22Rv1 (cell line): Measurements from ENCODE around the gene ARF1.

Experiments used
- ZFX ChIP-seq: fragments of 450-650 bp; IDR thresholded peaks from 2 replicates; pipeline ENCODE4 v1.6.1; 2017; ENCODE audit warnings: antibody characterized with exemption, borderline replicate concordance
- TF ChIP-seq, protein P1 (sequence below): fragments of 450-650 bp; IDR thresholded peaks from 2 replicates; pipeline ENCODE4 v1.5.1; 2017; ENCODE audit warnings: mild to moderate bottlenecking

DNA sequence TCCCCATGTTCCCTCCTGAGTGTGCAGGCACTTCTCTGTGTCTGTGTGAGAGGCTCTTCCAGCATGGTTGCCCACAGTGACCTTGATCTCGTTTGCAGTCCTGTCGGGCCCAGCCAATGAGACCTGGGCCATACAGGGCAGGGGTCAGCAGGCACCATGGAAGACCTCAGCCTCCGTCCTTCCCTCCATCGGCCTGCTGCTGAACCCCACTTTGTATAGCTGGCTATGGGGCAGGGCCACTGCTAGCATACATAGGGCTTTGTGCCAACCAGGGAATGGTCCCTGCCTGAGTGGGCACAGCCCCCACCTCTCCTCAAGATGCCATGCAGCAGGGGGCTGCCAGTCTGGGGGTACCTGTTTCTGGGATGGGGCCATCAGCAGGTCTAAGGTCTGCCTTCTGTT, 16.8 kb downstream of the ARF1 start:
- TF ChIP-seq, protein P1, sequence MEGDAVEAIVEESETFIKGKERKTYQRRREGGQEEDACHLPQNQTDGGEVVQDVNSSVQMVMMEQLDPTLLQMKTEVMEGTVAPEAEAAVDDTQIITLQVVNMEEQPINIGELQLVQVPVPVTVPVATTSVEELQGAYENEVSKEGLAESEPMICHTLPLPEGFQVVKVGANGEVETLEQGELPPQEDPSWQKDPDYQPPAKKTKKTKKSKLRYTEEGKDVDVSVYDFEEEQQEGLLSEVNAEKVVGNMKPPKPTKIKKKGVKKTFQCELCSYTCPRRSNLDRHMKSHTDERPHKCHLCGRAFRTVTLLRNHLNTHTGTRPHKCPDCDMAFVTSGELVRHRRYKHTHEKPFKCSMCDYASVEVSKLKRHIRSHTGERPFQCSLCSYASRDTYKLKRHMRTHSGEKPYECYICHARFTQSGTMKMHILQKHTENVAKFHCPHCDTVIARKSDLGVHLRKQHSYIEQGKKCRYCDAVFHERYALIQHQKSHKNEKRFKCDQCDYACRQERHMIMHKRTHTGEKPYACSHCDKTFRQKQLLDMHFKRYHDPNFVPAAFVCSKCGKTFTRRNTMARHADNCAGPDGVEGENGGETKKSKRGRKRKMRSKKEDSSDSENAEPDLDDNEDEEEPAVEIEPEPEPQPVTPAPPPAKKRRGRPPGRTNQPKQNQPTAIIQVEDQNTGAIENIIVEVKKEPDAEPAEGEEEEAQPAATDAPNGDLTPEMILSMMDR = no peak
- TF ChIP-seq ZFX = no peak
